ENCODE results near the gene AKT1. TPM values are rescaled to one million over a fixed set of nuclear protein-coding genes. Genes with fewer than 3 reads are reported as not detected.

Gene AKT1
- total RNA-seq, 3 donors from 2014 or later, result 107 to 124 (median 116) TPM

GRCh38 chr14:104721505-104722431, 73.8 kb downstream of the AKT1 start:
- Mint-ChIP-seq H3K4me3 (no peak overlapping the region), H3K4me1 (ENCODE audit: low read depth) (no peaks in the 10 kb centered on the region), H3K36me3 (ENCODE audit: insufficient read depth) (no peaks in the 10 kb centered on the region), H3K9me3 (no peaks in the 10 kb centered on the region), H3K27me3 (ENCODE audit: low read depth) (no peaks in the 10 kb centered on the region)
- DNase-seq, result no peak
- no peak for ATAC-seq

Other genes with a start within 250 kb of the AKT1 start
- not detected for gene C14orf180, start 216.0 kb downstream of the AKT1 start, total RNA-seq
- not detected for gene TMEM179, start 191.0 kb downstream of the AKT1 start, total RNA-seq
- 10 to 100 TPM; 51.8 to 54.9 (median 54.5) TPM for gene INF2, start 106.1 kb downstream of the AKT1 start, total RNA-seq
- gene ADSS1, start 71.5 kb downstream of the AKT1 start, total RNA-seq, result 1 to 10 TPM in 1 of 3 donors, under 1 TPM in 2; 0.66 to 1.2 (median 0.69) TPM
- 100 to 1,000 TPM; 135 to 157 (median 149) TPM for gene SIVA1, start 42.6 kb downstream of the AKT1 start, total RNA-seq
- gene ZBTB42, start 5.4 kb upstream of the AKT1 start, total RNA-seq, result 1 to 10 TPM; 3.6 to 4.1 (median 4.0) TPM
- 10 to 100 TPM in 1 of 3 donors, 1 to 10 TPM in 2; 6.9 to 11.1 (median 7.5) TPM for gene CEP170B, start 69.5 kb upstream of the AKT1 start, total RNA-seq
- under 1 TPM in 1 of 3 donors, not detected in 2; 0.08 TPM for gene PLD4, start 129.1 kb upstream of the AKT1 start, total RNA-seq
- under 1 TPM; under 0.01 to 0.08 (median 0.05) TPM for gene AHNAK2, start 182.6 kb upstream of the AKT1 start, total RNA-seq
- gene CLBA1, start 190.0 kb upstream of the AKT1 start, total RNA-seq, result 1 to 10 TPM; 2.9 to 3.8 (median 3.3) TPM
- gene CDCA4, start 225.3 kb upstream of the AKT1 start, total RNA-seq, result 10 to 100 TPM; 55.1 to 72.2 (median 58.3) TPM